Measurements from ENCODE around the gene CCK.

CCK gene

DNA sequence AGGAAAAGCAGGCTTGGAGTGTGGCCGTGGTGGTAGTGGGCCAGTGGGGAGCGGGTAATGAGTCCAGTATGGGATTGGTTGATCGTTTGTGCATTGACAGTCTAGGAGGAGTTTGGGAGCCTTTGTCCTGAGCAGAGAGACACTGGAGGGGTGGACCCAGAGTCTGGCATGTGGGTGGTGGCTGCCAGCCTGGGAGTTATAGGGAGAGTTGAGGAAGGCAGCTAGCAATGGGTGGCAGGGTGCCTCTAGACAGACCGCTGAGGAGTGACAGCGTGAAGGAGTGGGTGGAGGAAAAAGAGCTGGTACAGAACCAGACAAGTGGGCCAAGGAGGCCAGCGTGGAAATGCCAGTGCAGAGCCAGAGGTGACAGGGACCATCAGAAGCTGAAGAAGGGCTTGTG is 1.9 kb upstream of the CCK start:
- DNase-seq (ENCODE audit: low spot score), result no peak

DNA sequence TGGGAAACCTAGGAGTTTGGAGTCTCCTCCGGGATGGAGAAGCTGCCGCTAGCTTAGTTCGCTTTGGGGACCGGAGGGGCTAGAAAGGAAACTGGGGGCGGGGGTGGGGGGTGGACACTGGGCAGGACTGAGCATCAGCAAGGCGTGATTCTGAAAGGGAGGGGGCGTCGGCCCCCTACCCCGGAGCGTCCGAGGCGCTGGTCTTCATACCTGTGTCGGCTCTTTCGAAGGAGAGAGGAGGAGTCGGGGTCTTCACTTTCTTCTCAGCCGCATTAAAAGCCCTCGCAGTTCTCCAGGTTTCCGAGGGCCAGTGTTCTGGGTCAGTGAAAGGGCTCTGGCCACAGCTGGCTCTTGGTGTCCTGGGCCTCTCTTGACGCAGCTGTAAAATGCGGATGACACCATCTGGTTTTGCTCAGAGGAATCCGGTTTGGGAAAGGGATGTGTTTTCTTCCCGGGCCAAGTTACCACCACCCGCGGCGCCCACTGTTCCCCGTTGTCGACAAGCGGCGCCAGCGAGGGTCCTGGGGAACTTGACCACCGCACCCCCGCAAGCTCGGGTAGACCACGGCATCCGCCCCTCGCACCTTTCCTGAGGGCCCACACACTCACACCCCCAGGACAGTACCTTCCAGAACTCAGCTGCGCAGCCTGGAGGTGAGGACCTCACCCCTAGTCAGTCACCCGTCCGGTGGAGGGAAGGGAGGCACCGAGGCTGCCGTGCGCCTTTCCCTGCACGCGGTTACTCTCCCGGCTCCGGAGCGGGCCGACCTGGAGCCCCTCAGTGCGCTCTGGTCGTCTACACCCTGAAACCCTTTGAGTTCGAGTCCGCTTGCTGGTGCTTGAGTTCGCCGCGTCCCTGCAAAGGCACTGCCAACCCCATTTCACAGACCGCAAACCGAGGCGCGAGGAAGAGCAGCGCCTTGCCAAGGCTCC is 660 bp downstream of the CCK start:
- no peak for DNase-seq (ENCODE audit: low spot score)

DNA sequence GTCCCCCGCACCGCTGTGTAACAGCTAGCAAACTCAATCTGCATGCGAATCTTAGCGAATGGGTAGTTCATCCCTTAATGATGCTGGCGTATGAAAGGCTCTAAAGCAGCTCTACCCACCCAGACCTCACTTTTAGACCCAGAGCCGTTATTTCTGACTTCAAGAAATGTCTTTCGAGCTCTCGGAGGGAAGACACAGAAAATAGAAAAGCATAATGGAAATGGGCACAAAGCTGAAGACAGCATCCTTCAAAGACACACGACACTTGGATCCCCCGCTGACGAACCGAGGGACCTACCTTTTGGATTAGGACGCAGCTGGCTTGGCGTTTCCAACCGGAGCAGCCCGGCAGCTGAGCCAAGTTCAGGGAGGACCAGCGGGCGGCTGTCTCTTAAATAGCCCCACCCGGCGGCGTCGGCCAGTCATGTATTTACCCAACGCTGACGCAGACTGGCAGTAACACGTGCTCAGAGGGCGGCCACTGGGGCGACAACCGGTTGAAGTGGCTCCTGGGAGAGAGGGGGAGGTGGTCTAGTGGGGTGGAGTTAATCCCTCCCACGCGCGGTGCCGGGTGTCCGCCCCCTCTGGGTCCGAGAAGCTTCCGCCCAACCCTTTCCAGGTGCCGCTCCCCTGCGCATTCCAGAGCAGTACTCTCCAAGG is 1.5 kb downstream of the CCK start:
- DNase-seq (ENCODE audit: low spot score), result no peak

DNA sequence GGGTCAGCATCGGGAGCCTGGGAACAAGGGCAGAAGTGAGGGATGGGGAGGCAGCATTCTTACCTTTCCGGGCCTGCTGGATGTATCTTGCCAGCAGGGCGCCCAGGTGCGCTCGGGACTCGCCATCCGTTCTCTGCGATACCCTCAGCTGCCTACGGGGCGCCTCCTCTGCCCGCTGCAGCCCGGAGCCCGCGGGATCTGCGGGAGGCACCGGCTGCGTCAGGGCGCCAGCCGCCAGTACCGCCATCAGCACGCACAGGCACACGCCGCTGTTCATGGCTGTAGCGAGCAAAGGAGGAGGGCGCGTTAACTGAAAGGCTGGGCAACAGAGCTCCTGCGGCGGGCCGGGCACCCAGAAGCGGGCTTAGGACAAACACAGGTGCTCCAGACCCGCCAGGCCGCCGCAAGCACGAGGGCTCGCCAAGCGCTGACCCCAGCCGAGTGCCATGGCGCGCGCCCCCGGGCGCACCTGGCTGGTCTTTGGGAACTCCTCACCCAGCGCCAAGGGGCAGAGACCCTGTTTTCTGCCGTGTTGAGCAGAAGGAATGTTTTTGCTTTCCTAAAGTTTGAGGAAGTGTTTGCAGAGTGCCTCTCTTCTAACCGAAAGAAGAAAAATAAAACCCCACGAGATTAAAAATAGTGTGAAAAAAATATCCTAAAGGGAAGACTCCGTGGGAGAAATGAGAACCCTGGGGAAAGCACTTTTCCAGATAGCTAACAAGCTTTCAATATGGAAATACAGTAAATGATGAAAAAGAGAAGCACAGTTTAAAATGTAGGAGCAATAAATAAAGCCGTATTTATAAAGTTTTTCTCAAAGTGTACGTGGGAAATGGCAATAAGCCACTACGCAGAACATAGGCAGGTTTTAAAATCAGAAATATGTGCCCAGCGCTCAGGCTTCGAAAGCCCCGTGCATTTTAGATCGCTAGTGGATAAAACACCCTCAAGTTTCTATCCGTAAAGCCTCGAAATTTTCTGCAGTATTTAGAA is 2.3 kb downstream of the CCK start:
- no peak for DNase-seq (ENCODE audit: low spot score)

DNA sequence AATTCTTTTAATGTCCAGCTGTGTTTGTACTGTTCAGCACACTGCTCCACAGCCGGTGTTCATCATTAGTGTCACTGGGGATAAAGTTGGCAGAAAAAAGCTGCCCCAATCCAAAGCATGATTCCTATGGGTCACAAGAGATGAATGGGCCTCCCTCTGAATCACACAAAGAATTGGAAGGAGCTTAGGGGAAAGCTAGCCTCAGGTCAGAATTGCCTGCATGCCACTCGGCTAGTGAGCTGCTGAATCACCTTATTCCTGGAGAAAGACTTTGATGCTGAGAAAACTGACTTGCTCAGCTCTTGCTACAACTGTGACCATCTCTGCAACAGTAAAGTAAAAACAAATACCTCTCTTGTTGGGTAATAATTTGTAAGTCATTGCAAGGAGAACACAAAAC is 3.5 kb downstream of the CCK start:
- no peak for DNase-seq (ENCODE audit: low spot score)

DNA sequence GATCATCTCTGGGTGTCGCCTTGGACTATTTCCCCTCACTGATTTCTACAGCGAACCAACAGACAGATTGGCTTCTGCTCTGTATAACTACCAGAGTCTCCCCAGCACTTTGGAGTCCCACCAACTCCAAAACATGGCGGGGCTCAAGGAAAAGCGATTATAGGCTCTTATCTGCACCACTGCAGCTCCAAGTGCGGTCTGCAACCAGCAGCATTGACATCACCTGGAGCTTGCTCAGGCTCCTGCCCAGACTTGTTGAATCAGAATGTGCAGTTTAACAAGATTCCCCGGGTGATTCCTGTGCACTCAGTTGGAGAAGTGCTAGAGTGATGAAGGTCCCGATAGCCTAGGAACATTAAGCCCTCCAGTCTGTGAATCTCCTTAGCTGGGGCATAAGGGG is 9.0 kb downstream of the CCK start:
- no peak for DNase-seq (ENCODE audit: low spot score)

DNA sequence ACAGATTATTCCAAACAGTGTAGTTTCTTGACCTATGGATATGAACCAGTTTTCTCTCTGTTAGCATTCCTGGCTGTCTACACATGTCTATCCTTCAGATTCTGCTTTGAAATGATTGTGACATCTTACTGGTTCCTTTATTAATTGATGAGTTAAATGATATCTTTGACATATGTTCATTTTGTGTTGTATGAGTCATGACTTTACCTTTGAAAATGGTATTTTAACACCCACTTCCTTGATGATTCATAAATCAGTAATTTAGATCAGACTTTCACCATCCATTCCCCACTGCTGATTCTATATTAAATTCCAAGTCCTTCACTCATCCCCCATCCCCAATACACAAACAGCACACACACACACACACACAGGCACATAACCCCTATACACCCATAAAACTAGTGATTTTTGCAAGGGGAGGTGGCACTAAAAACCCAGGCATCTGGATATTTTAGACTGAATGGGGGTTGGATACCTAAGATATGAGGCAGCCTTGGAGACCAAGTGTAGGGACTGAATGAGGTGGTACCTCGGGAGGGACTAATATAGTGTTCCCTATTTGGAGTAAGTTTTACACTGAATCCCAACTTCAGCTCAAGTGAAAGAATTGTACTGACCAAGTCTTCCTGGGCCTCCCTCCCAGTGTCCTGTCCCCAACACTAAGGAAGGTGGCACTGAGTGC is 9.7 kb downstream of the CCK start:
- DNase-seq (ENCODE audit: low spot score), result no peak

DNA sequence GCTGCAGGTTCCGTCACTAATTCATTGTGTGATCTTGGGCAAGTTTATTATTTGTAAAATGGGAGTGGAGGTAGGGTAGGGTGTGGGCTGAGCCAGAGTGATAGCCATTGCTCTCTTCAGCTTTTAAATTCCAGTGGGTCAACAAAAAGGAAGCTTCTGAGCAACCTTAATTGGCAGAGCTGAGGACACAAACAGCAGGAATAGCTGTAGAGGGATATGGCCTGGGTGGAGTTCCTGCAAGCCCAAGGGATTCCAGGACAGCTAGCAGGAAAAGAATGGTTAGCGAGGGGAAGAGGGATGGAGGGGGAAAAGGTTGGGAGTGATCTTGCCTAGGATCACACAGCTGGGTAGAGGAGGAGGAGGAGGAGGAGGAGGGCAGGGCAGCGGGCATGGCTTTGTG is 11.4 kb downstream of the CCK start:
- DNase-seq (ENCODE audit: low spot score), result no peak

DNA sequence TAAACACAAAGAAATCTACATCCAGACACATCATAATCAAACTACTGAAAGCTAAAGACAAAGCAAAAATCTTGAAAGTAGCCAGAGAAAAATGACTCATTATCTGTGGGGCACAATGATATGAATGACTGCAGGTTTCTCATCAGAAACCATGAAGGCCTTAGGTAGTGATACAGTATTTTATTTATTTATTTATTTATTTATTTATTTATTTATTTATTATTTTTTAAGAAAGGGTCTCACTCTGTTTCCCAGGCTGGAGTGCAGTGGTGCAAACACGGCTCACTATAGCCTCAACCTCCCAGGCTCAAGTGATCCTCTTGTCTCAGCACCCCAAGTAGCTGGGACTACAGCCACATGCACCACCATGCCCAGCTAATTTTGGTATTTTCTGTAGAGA is 15.2 kb downstream of the CCK start:
- no peak for DNase-seq (ENCODE audit: low spot score)

DNA sequence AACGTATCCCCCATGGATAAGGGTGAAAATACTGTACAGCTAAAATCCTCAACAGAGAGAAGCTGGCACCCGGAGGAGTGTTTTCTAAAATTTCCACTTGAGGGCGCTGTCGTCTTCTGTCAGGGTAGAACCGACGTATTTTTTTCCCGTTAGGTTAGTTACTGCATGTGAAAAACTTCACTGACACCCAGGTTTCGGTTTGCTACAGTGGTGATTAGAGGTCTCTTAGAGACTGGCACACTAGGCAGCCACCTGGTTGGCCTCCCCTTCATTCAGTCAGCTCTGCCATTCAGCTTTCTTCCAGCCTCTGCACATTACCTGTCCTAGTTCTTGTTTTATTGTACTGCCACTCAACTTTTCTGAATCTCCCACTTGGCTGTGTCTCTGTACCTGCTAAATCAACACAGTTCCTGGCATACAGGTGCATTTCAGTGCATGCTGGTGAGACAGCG is 18.4 kb downstream of the CCK start:
- no peak for DNase-seq (ENCODE audit: low spot score)

DNA sequence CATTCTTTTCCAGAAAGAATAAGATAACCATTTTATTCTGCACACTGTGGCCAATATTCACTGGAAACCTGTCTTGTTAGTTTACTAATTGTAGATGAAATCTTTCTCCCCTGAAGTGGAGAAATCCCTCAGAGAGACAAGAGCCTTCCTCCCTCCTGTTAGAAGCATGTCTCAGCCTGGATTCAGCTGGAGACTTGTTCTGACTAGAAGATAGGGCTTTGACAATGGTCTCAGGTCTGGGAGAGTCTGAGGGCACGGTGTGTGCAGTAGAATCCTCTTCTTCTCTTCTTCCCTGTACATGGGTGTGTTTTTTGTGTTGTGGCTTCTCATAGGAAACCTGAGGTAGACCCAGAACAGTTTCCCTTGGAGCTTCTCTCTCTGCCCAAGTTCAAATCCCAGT is 19.9 kb downstream of the CCK start:
- DNase-seq (ENCODE audit: low spot score), result no peak

DNA sequence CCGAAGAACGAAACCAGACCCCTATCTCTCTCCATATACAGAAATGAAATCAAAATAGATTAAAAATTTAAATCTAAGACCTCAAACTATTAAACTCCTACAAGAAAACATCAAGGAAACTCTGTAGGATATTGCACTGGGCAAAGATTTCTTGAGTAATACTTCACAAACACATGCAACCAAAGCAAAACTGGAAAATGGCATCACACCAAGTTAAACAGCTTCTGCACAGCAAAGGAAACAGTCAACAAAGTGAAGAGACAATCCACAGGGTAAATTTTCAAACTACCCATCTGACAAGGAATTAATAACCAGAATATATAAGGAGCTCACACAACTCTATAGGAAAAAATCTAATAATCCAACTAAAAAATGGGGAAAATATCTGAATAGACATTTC is 29.4 kb downstream of the CCK start:
- DNase-seq (ENCODE audit: low spot score), result no peak

DNA sequence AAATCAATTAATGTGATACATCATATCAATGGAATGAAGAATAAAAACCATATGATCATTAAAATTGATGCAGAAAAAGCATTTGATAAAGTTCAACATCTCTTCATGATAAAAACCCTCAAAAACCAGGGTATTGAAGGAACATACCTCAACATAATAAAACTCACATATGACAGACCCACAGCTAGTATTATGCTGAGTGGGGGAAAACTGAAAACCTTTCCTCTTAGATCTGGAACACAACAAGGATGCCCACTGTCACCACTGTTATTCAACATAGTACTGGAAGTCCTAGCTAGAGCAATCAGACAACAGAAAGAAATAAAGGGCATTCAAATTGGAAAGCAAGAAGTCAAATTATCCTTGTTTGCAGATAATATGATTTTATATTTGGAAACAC is 30.5 kb downstream of the CCK start:
- DNase-seq (ENCODE audit: low spot score), result no peak

DNA sequence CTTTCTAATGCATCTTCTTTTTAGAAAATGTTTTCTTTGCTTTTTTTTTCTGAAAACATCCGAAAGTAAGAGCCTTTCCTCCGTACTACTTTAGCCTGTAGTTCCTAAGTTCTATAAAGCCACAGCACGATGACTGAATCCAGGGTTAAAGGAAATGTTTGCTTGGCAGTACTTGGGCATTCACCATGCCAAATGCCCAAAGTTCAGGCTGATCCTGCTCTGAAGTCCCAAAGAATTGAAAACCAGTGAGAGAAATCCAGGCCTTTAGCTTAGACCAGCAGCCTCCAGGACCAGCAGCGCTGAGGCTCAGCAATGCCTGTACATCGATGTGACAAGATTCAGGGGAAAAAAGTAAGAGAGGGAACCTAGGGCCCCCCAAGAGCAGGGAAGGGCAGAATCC is 35.1 kb downstream of the CCK start:
- no peak for DNase-seq (ENCODE audit: low spot score)

DNA sequence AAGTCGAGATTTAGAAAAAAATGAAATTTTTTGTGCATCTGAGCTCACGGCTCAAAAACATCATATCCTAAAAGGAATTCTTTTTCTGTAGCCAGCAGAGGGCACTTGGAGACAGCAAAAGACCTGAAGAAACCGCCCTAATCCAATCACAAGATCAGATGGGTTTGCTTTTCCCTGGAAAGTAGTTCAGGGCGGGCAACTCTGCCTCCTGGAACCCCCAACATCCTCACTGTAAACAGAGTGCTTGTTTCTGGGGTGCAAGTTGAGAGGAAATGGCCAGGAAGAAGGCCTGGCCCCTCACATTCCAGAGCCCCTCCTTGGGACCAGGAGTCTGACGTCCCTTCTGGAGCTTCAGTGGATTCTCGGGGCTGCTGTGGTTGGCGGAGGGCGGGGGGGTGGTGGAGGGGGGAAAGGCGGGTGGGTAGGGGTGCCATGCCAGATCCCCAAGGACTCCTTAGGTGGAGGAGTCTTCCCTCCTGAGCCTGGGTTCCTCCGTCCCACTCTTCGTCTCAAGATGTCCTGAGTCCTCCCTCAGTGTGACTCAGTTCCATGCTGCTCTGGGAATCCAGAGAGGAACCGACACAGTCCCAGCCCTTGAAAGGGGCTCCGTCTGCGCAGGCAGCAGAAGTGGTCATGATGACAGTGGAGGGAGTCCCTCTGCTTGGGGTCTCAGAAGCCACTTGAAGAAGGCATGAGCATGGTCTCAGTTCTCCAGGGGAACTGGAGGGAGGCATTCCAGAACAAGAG is 35.9 kb downstream of the CCK start:
- DNase-seq (ENCODE audit: low spot score), result no peak

DNA sequence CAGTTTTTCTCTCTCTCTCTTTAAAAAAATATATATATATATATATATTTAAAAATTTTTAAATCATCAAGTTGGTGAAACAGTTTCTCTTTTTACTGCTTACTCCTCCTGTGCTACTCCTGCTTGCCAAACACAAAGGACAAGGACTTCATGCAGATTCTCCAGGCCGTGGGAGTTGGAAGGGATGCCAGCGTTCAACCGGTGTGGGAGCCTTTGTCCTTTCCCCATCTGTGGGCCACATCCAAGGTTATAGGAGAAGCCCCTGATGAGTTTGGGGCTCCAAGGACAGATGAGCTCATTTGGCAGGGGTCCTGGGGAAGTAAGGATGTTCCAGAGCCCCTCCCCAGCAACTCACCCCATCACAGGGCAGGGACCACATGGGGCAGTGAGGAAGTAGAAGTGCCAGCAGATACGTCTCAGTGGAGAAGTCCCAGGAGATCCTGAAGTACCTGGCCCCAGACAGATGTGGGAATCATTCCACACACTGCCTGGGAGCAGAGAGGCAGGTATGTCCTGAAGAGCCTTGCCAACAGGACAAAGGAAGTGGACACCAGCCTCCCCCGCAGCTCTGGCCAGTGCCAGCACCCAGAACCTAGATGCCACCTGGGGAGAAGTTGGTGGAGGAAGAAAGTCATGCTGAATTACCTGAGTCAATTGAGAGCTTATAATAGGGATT is 36.6 kb downstream of the CCK start:
- DNase-seq (ENCODE audit: low spot score), result no peak

DNA sequence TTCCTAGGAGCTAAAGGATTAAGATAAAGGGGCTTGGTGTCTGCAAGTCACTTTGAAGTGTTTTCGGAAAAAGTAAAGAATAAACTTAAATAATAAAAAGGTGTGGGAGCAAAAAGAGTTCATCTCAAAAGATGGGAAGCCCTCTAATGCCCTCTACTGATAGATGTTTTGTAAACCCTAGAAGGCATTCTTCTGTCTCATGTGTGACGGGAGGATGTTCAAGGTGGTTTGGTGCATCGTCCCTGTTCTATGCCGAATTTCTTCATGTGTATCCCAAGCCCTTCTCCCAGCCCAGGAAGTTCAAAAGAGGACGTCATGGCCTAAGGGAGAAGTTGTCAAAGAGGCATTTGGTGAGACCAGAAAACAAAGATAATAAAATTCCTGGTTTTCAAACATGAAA is 37.2 kb downstream of the CCK start:
- no peak for DNase-seq (ENCODE audit: low spot score)

DNA sequence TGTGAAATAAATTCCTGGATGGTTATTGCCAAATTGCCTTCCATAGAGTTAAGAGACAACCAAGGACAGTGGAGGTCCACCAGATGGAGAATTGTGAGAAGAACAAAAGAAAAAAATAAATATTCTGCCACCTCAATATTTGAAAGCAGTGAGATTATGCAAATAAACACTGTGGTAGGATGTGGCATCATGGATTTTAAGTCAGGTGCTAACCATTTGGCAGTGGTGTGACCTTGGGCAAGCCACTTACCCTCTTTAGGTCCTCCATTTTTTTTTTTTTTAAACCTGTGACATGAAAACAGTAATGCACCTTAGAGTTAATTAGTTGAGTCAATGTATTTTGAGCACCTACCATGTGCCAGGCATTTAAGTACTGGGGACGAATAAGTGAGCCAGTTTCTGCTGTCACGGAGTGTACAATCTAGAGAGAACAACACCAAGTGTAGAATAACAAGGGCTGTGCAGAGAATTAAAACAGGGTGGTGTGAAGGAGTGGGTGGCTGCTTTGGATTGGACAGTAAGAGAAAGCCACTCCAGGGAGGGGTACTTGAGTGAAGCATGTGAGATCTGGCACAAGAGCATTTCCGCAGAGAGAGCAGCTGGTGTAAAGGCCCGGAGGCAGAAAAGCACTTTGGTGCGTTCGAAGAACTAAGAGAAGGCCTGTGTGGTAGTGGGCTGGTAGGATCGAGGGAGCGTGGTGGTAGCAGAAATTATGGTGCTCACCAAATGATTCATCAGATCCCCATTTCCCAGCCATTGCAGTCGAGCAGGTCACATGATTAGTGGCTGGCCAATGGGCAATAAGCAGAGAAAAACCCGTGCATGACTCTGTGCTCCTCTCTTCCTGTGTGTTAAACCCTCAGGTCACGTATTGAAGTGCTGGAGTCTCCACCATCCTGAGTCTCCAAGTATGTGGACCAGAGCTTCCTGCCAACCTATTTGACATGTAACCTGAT is 39.2 kb downstream of the CCK start:
- no peak for DNase-seq (ENCODE audit: low spot score)

Measured in left forelimb (tissue), 1 donor.